K562 (cell line): ENCODE results near the gene PCP2.

Source experiments
- C11orf30 ChIP-seq: fragments of 450-650 bp; IDR thresholded peaks from 2 replicates; pipeline ENCODE4 v1.6.1; 2016; ENCODE audit warnings: low read depth, mild to moderate bottlenecking
- CTCF ChIP-seq, 3 experiments: IDR thresholded peaks in 2 of 3; conservative IDR thresholded peaks in 1 of 3; 2 replicates each; pipeline ENCODE4 v1.5.1; 2011 to 2012; ENCODE audit warnings: low read length in 3 of 3, mild to moderate bottlenecking in 3 of 3, control low read depth in 2 of 3, improper control_type of control experiment in 1 of 3, inconsistent platforms in 1 of 3, low read depth in 1 of 3, mixed read lengths in 1 of 3, moderate library complexity in 1 of 3; ENCODE audit not compliant: insufficient read depth in 2 of 3
- ETV1 ChIP-seq: fragments of 450-650 bp; conservative IDR thresholded peaks from 2 replicates; pipeline ENCODE4 v1.6.1; 2016; ENCODE audit warnings: missing genetic modification characterization, control low read depth, low read depth, missing compliant biosample characterization
- JUNB ChIP-seq: fragments of 450-650 bp; formaldehyde crosslinking; conservative IDR thresholded peaks from 2 replicates; pipeline ENCODE4 v1.4.0; 2020; ENCODE audit warnings: mild to moderate bottlenecking
- POLR2A ChIP-seq: fragments of 450-650 bp; conservative IDR thresholded peaks from 2 replicates; pipeline ENCODE4 v1.6.1; 2016
- RAD51 ChIP-seq: fragments of 450-650 bp; IDR thresholded peaks from 2 replicates; pipeline ENCODE4 v1.7.1; 2016; ENCODE audit warnings: low read depth, mild to moderate bottlenecking, borderline replicate concordance
- RNF2 ChIP-seq: sonication (generic); IDR thresholded peaks from 2 replicates; pipeline ENCODE4 v1.6.1; 2016

DNA sequence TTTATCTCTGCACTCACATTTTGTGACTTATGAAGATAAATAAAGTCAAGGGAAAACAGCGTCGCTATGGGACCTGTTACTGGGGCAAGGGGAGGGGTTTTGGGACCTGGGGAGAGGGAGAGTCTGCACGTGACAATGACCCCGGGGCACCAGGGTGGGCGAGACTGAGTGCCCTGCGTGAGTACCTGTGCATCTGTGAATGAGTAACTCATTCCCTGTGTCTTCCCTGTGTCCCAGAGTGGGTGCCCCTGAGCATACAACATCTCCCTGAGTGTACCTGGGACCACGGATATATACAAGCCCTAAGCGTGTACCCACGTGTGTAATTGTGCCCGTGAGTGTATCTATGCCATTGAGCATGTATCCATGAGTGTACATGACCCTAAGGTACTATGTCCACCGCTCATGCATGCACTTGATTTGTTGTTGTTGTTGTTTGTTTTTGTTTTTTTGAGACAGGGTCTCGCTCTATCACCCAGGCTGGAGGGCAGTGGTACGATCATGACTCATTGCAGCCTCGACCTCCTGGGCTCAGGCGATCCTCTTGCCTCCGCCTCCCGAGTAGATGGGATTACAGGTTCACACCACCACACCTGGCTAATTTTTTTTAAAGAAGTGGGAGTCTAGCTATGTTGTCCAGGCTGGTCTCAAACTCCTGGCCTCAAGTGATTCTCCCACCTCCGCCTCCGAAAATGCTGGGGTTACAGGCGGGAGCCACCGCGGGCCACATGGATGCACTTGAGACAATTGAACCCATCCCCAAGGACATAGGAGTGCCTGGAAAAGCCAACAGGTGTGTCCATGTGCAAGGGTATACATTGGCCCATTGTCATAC is 46.5 kb upstream of the PCP2 start:
- no peak for TF ChIP-seq CTCF (IDR thresholded peaks at IDR 0.05 in 2 of 3, conservative IDR thresholded peaks at IDR 0.05 in 1 of 3; ENCODE audit: insufficient read depth in 2 of 3, low read depth in 1 of 3, low read length in 3 of 3)
- TF ChIP-seq JUNB, result no peak
- TF ChIP-seq RAD51, result no peak
- no peak for TF ChIP-seq C11orf30
- TF ChIP-seq ETV1 (tag), result no peak
- TF ChIP-seq RNF2, result no peak
- no peak for TF ChIP-seq POLR2A
